Cardiac muscle cell (in vitro differentiated cells and primary cell): Measurements from ENCODE around the gene ADGRF1. TPM values are rescaled to one million over a fixed set of nuclear protein-coding genes. Genes with fewer than 3 reads are reported as not detected.
A peak's percentile ranks its signal among the peaks of the same experiment; 100 is the strongest.

ENCODE experiments used
- DNase-seq, 2 donors: peaks; one replicate each; pipeline versions ENCODE4 v3.0.0 to v3.0.0-alpha.2; 2010 to 2017; ENCODE audit warnings: low read depth in 1 of 2, low spot score in 1 of 2
- H3K27ac ChIP-seq: fragments of 200-600 bp; sonication (generic); 2 replicates; pipeline ENCODE4 v1.5.1; 2016
- H3K27me3 ChIP-seq: fragments of 200-600 bp; sonication (generic); 2 replicates; pipeline ENCODE4 v1.6.0; 2016; ENCODE audit warnings: control low read depth
- H3K36me3 ChIP-seq: fragments of 200-600 bp; sonication (generic); 2 replicates; pipeline ENCODE4 v1.5.1; 2016; ENCODE audit warnings: control low read depth
- H3K4me1 ChIP-seq: fragments of 200-600 bp; sonication (generic); 2 replicates; pipeline ENCODE4 v1.8.1; 2017; ENCODE audit warnings: low read depth, mild to moderate bottlenecking, mixed run types
- H3K4me3 ChIP-seq: fragments of 200-600 bp; sonication (generic); 2 replicates; pipeline ENCODE4 v1.5.1; 2016; ENCODE audit warnings: mild to moderate bottlenecking
- H3K9me3 ChIP-seq: fragments of 200-600 bp; sonication (generic); 2 replicates; pipeline ENCODE4 v1.5.1; 2017; ENCODE audit warnings: low read depth, mild to moderate bottlenecking, control low read depth
- polyA plus RNA-seq: library from polyadenylated mRNA; unstranded; fragments of >200 nt; fragmentation: Nextera tagmentation; extraction: Ambion mirVana; gene quantifications from 2 replicates; pipeline ENCODE4 v1.2.1, GENCODE V29; 2016
- total RNA-seq: library from RNA; depleted of rRNA; stranded (reverse); fragments of >200 nt; gene quantifications from 2 replicates; pipeline ENCODE4 v1.2.3, GENCODE V29; 2016
- TF ChIP-seq, protein P1 (sequence below): IDR thresholded peaks from 2 replicates; pipeline ENCODE4 v1.5.1; 2012; ENCODE audit warnings: low read depth, mild to moderate bottlenecking, low read length

Gene ADGRF1
- total and polyA plus RNA-seq, 2 experiments from 2014 or later, result not detected

DNA sequence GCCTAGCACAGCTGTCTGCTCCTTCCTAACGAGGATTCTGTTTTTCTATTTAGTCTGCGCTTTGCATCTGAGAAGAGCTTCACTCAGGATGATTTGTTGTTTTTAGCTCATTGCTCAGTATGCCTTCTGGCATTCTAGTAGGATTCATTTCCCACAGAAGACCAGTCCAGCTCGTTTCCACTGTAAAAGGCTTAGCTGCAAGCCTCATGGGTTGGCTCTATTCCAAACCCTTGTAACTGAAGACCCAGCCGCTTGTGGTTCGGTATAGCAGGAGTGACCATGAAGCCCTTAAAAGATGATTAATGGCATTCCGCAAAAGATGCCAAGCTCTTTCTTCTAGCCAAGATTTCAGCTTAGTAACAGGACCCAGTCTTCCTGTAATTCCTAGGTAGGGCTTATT, 7.2 kb downstream of the ADGRF1 start:
- Histone ChIP-seq H3K27ac (peak overlapping the region; percentile 35), H3K36me3 (no peaks in the 10 kb centered on the region), H3K9me3 (no peaks in the 10 kb centered on the region), H3K4me1 (peaks cover 5% of the 10 kb centered on the region), H3K4me3 (no peak overlapping the region), H3K27me3 (no peaks in the 10 kb centered on the region)
- TF ChIP-seq, protein P1, sequence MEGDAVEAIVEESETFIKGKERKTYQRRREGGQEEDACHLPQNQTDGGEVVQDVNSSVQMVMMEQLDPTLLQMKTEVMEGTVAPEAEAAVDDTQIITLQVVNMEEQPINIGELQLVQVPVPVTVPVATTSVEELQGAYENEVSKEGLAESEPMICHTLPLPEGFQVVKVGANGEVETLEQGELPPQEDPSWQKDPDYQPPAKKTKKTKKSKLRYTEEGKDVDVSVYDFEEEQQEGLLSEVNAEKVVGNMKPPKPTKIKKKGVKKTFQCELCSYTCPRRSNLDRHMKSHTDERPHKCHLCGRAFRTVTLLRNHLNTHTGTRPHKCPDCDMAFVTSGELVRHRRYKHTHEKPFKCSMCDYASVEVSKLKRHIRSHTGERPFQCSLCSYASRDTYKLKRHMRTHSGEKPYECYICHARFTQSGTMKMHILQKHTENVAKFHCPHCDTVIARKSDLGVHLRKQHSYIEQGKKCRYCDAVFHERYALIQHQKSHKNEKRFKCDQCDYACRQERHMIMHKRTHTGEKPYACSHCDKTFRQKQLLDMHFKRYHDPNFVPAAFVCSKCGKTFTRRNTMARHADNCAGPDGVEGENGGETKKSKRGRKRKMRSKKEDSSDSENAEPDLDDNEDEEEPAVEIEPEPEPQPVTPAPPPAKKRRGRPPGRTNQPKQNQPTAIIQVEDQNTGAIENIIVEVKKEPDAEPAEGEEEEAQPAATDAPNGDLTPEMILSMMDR, result no peak
- DNase-seq, result peak; percentile 76 to 91

DNA sequence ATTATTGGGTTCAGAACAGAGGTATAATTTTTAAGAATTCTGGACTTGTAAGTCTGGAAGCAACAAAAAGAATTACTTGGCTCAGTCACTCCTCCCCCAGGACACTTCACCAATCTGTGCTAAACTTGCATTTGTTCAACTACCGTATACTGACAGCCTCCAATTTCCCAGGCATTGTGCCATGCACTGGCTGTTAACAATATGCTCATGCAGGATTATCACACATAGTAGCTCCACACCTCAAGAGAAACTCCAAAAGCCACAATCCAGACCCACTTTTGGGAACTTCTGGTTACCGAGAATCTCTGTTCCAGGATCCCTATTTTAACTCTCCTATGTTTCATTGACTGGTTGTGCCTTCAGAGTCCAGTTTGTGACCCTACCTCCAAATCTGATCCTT, 7.7 kb downstream of the ADGRF1 start:
- H3K27me3 ChIP-seq, result no peaks in the 10 kb centered on the region
- H3K36me3 ChIP-seq, result no peaks in the 10 kb centered on the region
- no peaks in the 10 kb centered on the region for H3K9me3 ChIP-seq
- DNase-seq, result peak in 1 of 2 donors; percentile 10
- TF ChIP-seq, protein P1, result no peak
- H3K27ac ChIP-seq, result peak overlapping the region; percentile 35
- peaks cover 5% of the 10 kb centered on the region for H3K4me1 ChIP-seq
- no peak overlapping the region for H3K4me3 ChIP-seq

DNA sequence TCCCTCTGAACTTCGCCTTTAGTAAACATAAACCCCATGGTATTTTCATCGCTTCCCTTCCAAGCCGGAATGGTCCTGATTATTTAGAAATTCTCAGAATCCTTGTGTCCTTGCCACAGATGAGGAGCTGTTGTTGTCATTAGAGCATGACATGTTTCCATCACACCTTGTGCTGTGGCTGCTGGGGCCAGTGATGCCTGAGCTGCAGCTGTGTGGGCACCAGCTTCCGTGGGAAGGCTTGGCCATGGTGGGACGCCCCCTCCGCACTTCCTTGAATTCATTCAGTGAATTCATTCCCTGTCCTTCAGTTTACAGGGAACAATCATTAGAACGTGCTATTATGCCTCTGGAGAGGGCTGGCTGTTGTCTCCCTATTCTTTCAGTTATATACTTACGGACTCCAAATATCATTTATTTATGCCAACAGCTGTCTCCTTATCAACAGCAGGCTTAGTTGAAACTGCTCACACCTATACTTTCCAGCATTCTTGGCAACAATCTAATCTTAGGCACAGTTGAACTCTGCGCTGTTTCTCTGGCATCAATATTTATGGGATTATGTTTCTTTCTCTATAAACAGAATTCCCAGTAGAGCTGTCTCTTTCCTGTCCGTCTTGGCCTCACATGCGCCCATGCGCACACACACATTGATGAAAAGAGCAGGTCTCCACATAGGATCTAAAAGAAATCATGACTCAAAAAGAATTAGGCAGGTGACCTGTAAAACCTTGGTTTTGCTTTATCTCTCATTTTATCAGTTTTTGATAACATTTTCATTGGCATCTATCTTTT, 9.0 kb downstream of the ADGRF1 start:
- Histone ChIP-seq H3K4me1 (peaks cover 5% of the 10 kb centered on the region), H3K27ac (no peak overlapping the region), H3K4me3 (no peak overlapping the region), H3K36me3 (no peaks in the 10 kb centered on the region), H3K9me3 (no peaks in the 10 kb centered on the region), H3K27me3 (no peaks in the 10 kb centered on the region)
- no peak for DNase-seq
- TF ChIP-seq, protein P1, result no peak

DNA sequence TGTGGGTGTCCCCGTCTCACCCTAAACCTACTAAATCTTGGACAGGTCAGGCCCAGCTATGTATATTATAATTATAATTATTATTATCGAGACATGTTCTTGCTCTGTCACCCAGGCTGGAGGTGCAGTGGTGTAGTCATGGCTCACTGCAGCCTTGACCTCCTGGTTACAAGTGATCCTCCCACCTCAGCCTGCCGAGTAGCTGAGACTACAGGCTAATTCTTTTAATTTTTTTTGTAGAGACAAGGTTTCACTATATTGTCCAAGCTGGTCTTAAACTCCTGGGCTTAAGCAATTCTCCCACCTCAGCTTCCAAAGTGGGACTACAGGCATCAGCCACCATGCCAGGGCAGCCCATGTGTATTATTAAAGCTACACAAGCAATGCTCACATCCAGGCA, 10.5 kb downstream of the ADGRF1 start:
- TF ChIP-seq, protein P1, result no peak
- Histone ChIP-seq H3K27ac (no peak overlapping the region), H3K27me3 (no peaks in the 10 kb centered on the region), H3K4me3 (no peak overlapping the region), H3K36me3 (no peaks in the 10 kb centered on the region), H3K4me1 (peaks cover 5% of the 10 kb centered on the region), H3K9me3 (no peaks in the 10 kb centered on the region)
- no peak for DNase-seq

DNA sequence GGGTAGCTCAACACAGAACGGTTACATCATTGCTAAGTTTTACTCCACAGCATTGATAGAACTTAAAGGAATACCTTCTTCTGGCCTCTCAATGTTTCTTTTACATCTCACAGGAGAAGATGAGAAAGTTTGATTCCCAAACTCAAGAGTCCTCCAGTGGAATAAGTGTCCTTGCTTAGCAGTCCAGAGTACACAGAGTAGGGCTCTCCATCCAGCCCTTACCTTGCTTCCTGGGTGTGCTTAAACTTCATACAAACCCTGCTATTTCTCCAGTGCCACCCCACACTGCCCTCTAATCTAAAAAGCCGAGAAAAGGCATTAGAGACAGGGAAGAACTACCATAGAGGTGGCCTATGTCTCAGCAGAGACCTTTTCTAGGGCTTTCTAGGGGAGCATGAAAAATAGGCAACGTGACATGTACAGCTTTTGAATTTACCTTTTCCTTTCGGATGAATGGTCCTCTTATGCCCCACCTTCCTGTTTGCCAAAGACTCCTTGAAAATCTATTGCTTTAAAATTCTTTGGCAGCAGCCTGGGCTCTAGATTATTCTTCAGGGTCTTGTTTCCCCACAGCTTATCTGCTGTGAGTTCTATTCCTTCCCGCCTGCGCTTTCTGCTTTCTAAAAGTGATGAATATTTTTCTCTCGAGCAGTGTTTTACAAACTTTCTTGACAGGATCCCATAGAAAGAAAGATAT, 12.1 kb downstream of the ADGRF1 start:
- Histone ChIP-seq H3K27me3 (no peaks in the 10 kb centered on the region), H3K27ac (no peak overlapping the region), H3K36me3 (no peaks in the 10 kb centered on the region), H3K4me1 (peaks cover 5% of the 10 kb centered on the region), H3K4me3 (no peak overlapping the region), H3K9me3 (no peaks in the 10 kb centered on the region)
- TF ChIP-seq, protein P1, result no peak
- no peak for DNase-seq
